HG03064 (cell line): ENCODE data around the gene NPIPA7.
"Not testable (repeated sequence)": the region's sequence is repeated elsewhere in the genome, so short reads cannot be mapped to it uniquely, and the experiment has no call there.

Experiments used
- ATAC-seq: cut with Tn5 transposase; IDR thresholded peaks from one replicate; pipeline ENCODE4 v1.9.1; 2021; ENCODE audit warnings: low read depth; ENCODE audit not compliant: unreplicated experiment

Gene NPIPA7

DNA sequence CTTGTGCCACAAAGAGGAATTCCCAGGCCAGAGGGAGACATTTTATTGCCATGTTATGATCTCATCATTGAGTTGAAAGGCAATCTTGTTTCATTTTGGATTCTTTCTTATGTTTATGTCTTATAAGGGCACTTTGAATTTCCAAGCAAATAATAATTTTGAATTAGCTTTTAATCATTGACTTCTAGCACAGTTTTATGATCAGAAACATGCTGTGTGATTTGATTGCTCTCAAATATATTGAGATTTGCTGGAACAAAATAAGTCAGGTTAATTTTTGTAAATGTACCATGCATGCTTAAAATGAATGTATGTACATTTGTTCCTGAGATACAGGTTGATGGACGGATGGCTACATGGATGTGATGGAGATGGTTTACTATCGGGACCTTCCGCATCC lies at the start of gene NPIPA7:
TSS of gene NPIPA7 (plus strand) at position 301 of the 400 bp plus-strand sequence. CDS start 105 bp downstream, outside the sequence.
- ATAC-seq: not testable (repeated sequence)

DNA sequence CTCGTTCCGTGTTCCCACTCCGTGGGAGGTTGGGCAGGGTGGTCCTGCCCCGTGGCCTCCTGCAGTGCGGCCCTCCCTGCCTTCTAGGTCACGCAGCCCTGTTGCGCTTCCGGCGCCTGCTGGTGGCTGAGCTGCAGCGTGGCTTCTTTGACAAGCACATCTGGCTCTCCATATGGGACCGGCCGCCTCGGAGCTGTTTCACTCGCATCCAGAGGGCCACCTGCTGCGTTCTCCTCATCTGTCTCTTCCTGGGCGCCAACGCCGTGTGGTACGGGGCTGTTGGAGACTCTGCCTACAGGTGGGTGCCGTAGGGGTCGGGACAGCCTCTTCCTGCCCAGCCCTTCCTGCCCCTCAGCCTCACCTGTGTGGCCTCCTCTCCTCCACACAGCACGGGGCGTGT lies 47.5 kb upstream of the NPIPA7 start:
- ATAC-seq: not testable (repeated sequence)

DNA sequence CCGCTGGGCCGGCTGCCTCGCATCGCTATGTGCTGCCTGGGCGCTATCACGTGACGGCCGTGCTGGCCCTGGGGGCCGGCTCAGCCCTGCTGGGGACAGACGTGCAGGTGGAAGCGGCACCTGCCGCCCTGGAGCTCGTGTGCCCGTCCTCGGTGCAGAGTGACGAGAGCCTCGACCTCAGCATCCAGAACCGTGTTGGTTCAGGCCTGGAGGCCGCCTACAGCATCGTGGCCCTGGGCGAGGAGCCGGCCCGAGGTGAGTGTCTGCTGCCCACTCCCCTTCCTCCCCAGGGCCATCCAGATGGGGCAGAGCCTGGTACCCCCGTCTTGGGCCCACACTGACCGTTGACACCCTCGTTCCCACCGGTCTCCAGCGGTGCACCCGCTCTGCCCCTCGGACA lies 21.4 kb upstream of the NPIPA7 start:
- ATAC-seq: not testable (repeated sequence)

GRCh38 chr16:16358539-16359240 lies 20.2 kb upstream of the NPIPA7 start:
- ATAC-seq: not testable (repeated sequence)

DNA sequence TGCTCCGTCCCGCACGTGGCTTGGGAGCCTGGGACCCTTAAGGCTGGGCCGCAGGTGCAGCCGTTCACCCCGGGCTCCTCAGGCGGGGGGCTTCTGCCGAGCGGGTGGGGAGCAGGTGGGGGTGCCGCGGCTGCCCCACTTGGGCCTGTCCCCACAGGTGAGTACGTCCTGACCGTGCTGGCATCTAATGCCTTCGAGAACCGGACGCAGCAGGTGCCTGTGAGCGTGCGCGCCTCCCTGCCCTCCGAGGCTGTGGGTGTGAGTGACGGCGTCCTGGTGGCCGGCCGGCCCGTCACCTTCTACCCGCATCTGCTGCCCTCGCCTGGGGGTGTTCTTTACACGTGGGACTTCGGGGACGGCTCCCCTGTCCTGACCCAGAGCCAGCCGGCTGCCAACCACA lies 15.3 kb upstream of the NPIPA7 start:
- ATAC-seq: not testable (repeated sequence)

- not testable (repeated sequence) for ATAC-seq
Measured at GRCh38 chr16:16364100-16364499, 14.8 kb upstream of the NPIPA7 start.

- ATAC-seq: not testable (repeated sequence)
Measured at GRCh38 chr16:16364701-16365100, 14.2 kb upstream of the NPIPA7 start.

DNA sequence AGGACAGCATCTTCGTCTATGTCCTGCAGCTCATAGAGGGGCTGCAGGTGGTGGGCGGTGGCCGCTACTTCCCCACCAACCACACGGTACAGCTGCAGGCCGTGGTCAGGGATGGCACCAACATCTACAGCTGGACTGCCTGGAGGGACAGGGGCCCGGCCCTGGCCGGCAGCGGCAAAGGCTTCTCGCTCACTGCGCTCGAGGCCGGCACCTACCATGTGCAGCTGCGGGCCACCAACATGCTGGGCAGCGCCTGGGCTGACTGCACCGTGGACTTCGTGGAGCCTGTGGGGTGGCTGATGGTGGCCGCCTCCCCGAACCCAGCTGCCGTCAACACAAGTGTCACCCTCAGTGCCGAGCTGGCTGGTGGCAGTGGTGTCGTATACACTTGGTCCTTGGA lies 13.6 kb upstream of the NPIPA7 start:
- not testable (repeated sequence) for ATAC-seq

- not testable (repeated sequence) for ATAC-seq
Measured at GRCh38 chr16:16365851-16366250, 13.1 kb upstream of the NPIPA7 start.

DNA sequence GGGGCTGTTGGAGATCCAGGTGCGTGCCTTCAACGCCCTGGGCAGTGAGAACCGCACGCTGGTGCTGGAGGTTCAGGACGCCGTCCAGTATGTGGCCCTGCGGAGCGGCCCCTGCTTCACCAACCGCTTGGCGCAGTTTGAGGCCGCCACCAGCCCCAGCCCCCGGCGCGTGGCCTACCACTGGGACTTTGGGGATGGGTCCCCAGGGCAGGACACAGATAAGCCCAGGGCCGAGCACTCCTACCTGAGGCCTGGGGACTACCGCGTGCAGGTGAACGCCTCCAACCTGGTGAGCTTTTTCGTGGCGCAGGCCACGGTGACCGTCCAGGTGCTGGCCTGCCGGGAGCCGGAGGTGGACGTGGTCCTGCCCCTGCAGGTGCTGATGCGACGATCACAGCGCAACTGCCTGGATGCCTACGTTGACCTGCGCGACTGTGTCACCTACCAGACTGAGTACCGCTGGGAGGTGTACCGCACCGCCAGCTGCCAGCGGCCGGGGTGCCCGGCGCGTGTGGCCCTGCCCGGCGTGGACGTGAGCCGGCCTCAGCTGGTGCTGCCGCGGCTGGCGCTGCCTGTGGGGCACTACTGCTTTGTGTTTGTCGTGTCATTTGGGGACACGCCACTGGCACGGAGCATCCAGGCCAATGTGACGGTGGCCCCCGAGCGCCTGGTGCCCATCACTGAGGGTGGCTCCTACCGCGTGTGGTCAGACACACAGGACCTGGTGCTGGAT lies 12.2 kb upstream of the NPIPA7 start:
- not testable (repeated sequence) for ATAC-seq

GRCh38 chr16:16367285-16367628 lies 11.7 kb upstream of the NPIPA7 start:
- ATAC-seq: not testable (repeated sequence)

- not testable (repeated sequence) for ATAC-seq
Measured at GRCh38 chr16:16369081-16369856, 9.7 kb upstream of the NPIPA7 start.

DNA sequence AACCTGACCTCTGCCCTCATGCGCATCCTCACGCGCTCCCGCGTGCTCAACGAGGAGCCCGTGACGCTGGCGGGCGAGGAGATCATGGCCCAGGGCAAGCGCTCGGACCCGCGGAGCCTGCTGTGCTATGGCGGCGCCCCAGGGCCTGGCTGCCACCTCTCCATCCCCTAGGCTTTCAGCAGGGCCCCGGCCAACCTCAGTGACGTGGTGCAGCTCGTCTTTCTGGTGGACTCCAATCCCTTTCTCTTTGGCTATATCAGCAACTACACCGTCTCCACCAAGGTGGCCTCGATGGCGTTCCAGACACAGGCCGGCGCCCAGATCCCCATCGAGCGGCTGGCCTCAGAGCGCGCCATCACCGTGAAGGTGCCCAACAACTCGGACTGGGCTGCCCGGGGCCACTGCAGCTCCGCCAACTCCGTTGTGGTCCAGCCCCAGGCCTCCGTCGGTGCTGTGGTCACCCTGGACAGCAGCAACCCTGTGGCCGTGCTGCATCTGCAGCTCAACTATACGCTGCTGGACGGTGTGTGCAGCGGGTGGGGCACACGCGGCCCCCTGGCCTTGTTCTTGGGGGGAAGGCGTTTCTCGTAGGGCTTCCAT lies 7.7 kb upstream of the NPIPA7 start:
- ATAC-seq: not testable (repeated sequence)

- not testable (repeated sequence) for ATAC-seq
Measured at GRCh38 chr16:16374192-16374591, 4.7 kb upstream of the NPIPA7 start.

GRCh38 chr16:16399685-16400084 lies 20.7 kb downstream of the NPIPA7 start:
- ATAC-seq: not testable (repeated sequence)

DNA sequence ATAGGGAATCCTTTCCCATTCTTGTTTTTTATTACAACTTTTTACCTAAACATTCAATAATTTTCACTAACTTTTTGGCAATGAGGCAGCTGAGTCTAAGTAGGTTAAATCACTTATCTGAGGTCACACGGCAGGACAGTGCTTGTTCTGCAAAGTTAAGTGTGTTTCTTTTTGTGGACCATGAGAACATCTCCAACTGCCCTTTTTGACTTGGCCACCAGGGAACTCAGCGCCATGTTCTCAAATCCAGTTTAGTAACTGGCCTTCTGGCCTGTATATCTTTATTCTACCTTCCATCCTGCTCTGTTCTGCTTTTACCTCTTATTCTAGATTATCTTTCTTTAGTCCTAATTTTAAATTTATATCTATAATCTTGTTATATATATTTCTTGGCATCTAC lies 23.4 kb downstream of the NPIPA7 start:
- not testable (repeated sequence) for ATAC-seq

DNA sequence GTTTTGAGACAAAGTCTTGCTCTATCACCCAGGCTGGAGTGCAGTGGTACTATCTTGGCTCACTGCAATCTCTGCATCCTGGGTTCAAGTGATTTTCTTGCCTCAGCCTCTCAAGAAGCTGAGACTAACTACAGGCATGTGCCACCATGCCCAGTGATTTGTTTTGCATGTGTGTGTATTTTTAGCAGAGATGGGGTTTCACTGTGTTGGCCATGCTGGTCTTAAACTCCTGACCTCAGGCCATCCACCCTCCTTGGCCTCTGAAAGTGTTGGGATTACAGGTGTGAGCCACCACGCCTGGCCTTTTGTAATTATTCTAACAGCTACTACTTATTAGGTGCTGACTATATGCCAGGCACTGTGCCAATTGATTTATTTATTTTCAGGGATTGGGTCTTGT lies 25.3 kb downstream of the NPIPA7 start:
- not testable (repeated sequence) for ATAC-seq

GRCh38 chr16:16405421-16405820 lies 26.5 kb downstream of the NPIPA7 start:
- not testable (repeated sequence) for ATAC-seq

DNA sequence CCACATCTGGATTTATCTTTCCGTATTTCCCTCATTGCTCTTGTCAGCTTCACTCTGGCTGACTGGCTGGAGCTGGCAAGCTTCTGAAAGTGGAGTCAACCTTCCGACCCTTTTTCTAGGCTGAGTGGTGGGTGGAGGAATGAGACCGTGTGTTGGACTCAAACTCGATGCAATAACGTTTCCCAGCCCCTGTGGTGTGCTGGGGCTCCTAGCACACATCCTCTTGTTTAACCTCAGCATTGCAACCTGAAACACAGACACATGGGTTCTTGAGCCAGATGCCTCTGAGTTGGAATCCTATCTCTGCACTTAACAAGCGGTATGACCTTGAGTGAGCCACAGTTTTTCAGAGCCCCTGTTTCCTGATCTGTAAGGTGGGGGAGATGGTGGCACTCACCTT lies 29.5 kb downstream of the NPIPA7 start:
- not testable (repeated sequence) for ATAC-seq

- not testable (repeated sequence) for ATAC-seq
Measured at GRCh38 chr16:16413773-16414172, 34.8 kb downstream of the NPIPA7 start.

GRCh38 chr16:16417071-16417470 lies 38.1 kb downstream of the NPIPA7 start:
- ATAC-seq: not testable (repeated sequence)
